Pancreas (tissue), 10 donors: ENCODE results near the gene GPAT3. TPM values are rescaled to one million over a fixed set of nuclear protein-coding genes. Genes with fewer than 3 reads are reported as not detected.

ENCODE experiments used
- ATAC-seq, 4 donors: fragments of 200-7000 bp; cut with Tn5 transposase; one replicate each; pipeline versions ENCODE4 v1.8.0 to v1.9.1; 2020; ENCODE audit warnings: mild to moderate bottlenecking in 4 of 4, moderate library complexity in 4 of 4
- DNase-seq, 6 donors: peaks; one replicate each; pipeline ENCODE4 v3.0.0-alpha.2; 2020
- FAIRE-seq: peaks from 2 replicates; lab custom pipeline; 2012; peaks lifted over from hg19 to GRCh38; lab: Jason Lieb, UNC
- H3K27ac ChIP-seq, 4 donors: fragments of 200-600 bp; sonication (generic); 1 replicate in 3 of 4; 2 replicates in 1 of 4; pipeline versions ENCODE4 v1.5.0 to v1.8.0; 2020
- H3K27me3 ChIP-seq, 4 donors: fragments of 200-600 bp; one replicate each; pipeline ENCODE4 v1.8.0; 2021
- H3K36me3 ChIP-seq, 3 donors: fragments of 200-600 bp; sonication (generic) in 1 of 3; one replicate each; pipeline versions ENCODE4 v1.5.0 to v1.8.0; 2020 to 2021
- H3K4me1 ChIP-seq, 3 donors: fragments of 200-600 bp; one replicate each; pipeline ENCODE4 v1.8.0; 2021
- H3K4me3 ChIP-seq, 4 donors: fragments of 200-600 bp; sonication (generic) in 2 of 4; one replicate each; pipeline versions ENCODE4 v1.5.0 to v1.8.0; 2020 to 2021
- H3K9me3 ChIP-seq, 4 donors: fragments of 200-600 bp; one replicate each; pipeline ENCODE4 v1.8.0; 2021
- CTCF ChIP-seq, 4 donors: fragments of 200-600 bp; sonication (generic) in 3 of 4; IDR thresholded peaks; one replicate each; pipeline versions ENCODE4 v1.5.0 to v1.8.0; 2021; ENCODE audit warnings: antibody characterized with exemption in 4 of 4
- WGBS, 2 donors: extraction: QIAGEN DNeasy Blood & Tissue Kit; methylation state at CpG; one replicate each; pipeline ENCODE4 v1.1.7; 2013; 5-methylcytosine and 5-hydroxymethylcytosine counted together
- intact Hi-C, 3 donors: fragments of 100-400 bp; cut with DNase I; formaldehyde crosslinking; loops; one replicate each; pipeline versions ENCODE4 v1.11.1 to v1.14.2; 2022
- polyA plus RNA-seq, 2 donors: library from polyadenylated mRNA; stranded (reverse); fragments of 200-250 nt; gene quantifications; one replicate each; pipeline ENCODE4 v1.2.3, GENCODE V29; 2013
- total RNA-seq, 6 donors: library from RNA; stranded (reverse); fragmentation: NEBNext Ultra II Directional in 4 of 6; extraction: Animal tissue kit (Norgen Biotek cat#: 25700) in 4 of 6; gene quantifications; one replicate each; pipeline versions ENCODE4 v1.2.1 to v1.2.4, GENCODE V29; 2021 to 2023
- donor health status: healthy with polysubstance abuse.
- donor health status: DM: no; HTN: no; CAD: no; lungs with moderate emphysema.
- donor health status: DM: no; HTN: no; CAD: no.
- donor health status: control.
- donor health status: control.
- donor health status: Bipolar disorder and iron deficiency.
- donor health status: DM: yes; HTN: yes; CAD: no.
- donor health status: DM: no; HTN: no; CAD: no.
- donor health status: DM: no; HTN: no; CAD: no.
- donor health status: DM: yes; HTN: yes; CAD: no.

GPAT3 gene
- total and polyA plus RNA-seq, 8 donors: 0.23 to 2.0 (median 1.1) TPM

GRCh38 chr4:83610729-83611128 is 74.8 kb downstream of the GPAT3 start:
- ATAC-seq (no peak), FAIRE-seq (no peak), DNase-seq (no peak)
- Histone ChIP-seq H3K27me3 (no peaks in the 10 kb centered on the region), H3K4me1 (peaks cover 0 to 6% (median 4%) of the 10 kb centered on the region in 3 donors), H3K4me3 (no peak overlapping the region), H3K36me3 (no peaks in the 10 kb centered on the region), H3K9me3 (no peaks in the 10 kb centered on the region), H3K27ac (no peak overlapping the region)
- 94 to 97% methylated on average over 1 of the region's 1 CpG for WGBS, 2 donors
- intact Hi-C loops: no loop called here
- TF ChIP-seq CTCF (IDR thresholded peaks at IDR 0.05): no peak

- FAIRE-seq: no peak
- Histone ChIP-seq H3K4me3 (no peak overlapping the region), H3K36me3 (no peaks in the 10 kb centered on the region), H3K4me1 (no peaks in the 10 kb centered on the region), H3K9me3 (no peaks in the 10 kb centered on the region), H3K27me3 (no peaks in the 10 kb centered on the region), H3K27ac (no peak overlapping the region)
- intact Hi-C loops: no loop called here
- TF ChIP-seq CTCF (IDR thresholded peaks at IDR 0.05): no peak
- ATAC-seq: no peak
- DNase-seq: no peak
Measured at GRCh38 chr4:83613023-83613422, 77.1 kb downstream of the GPAT3 start.

- WGBS, 2 donors: 84 to 88% methylated on average over 4 of the region's 4 CpGs
- TF ChIP-seq CTCF (IDR thresholded peaks at IDR 0.05): no peak
- H3K4me3 ChIP-seq: no peak overlapping the region
- intact Hi-C loops: no loop called here
- no peak overlapping the region for H3K27ac ChIP-seq
- no peak for DNase-seq
- H3K27me3 ChIP-seq: no peaks in the 10 kb centered on the region
- H3K9me3 ChIP-seq: no peaks in the 10 kb centered on the region
- H3K36me3 ChIP-seq: no peaks in the 10 kb centered on the region
- FAIRE-seq: no peak
- H3K4me1 ChIP-seq: peaks cover 3 to 6% (median 5%) of the 10 kb centered on the region in 3 donors
- ATAC-seq: no peak
Measured at GRCh38 chr4:83613994-83614393, 78.1 kb downstream of the GPAT3 start.

- 0 to 46% methylated on average over 1 of the region's 1 CpG for WGBS, 2 donors
- no peak for TF ChIP-seq CTCF (IDR thresholded peaks at IDR 0.05)
- no peak overlapping the region for H3K4me3 ChIP-seq
- H3K4me1 ChIP-seq: peaks cover 7 to 15% (median 11%) of the 10 kb centered on the region in 3 donors
- no peaks in the 10 kb centered on the region for H3K27me3 ChIP-seq
- H3K27ac ChIP-seq: no peak overlapping the region
- intact Hi-C loops: no loop called here
- no peaks in the 10 kb centered on the region for H3K9me3 ChIP-seq
- no peak for DNase-seq
- ATAC-seq: no peak
- H3K36me3 ChIP-seq: no peaks in the 10 kb centered on the region
- no peak for FAIRE-seq
Measured at GRCh38 chr4:83616252-83616651, 80.3 kb downstream of the GPAT3 start.

- TF ChIP-seq CTCF (IDR thresholded peaks at IDR 0.05): no peak
- H3K27me3 ChIP-seq: no peaks in the 10 kb centered on the region
- H3K27ac ChIP-seq: no peak overlapping the region
- ATAC-seq (no peak), DNase-seq (no peak), FAIRE-seq (no peak)
- H3K4me3 ChIP-seq: no peak overlapping the region
- H3K36me3 ChIP-seq: no peaks in the 10 kb centered on the region
- H3K9me3 ChIP-seq: no peaks in the 10 kb centered on the region
- intact Hi-C loops: no loop called here
- H3K4me1 ChIP-seq: peaks cover 7 to 15% (median 11%) of the 10 kb centered on the region in 3 donors
- WGBS, 2 donors: 80 to 91% methylated on average over 6 of the region's 6 CpGs
Measured at GRCh38 chr4:83617371-83618035, 81.6 kb downstream of the GPAT3 start.
